Kidney (tissue), 14 donors: ENCODE results near the gene LRRC28. TPM values are rescaled to one million over a fixed set of nuclear protein-coding genes. Genes with fewer than 3 reads are reported as not detected.
A peak's percentile ranks its signal among the peaks of the same experiment; 100 is the strongest.

Source experiments
- DNase-seq, 5 donors: peaks; one replicate each; pipeline ENCODE4 v3.0.0-alpha.2; 2013 to 2020
- FAIRE-seq: peaks from 2 replicates; lab custom pipeline; 2012; peaks lifted over from hg19 to GRCh38; lab: Jason Lieb, UNC
- H3K27ac ChIP-seq, 2 donors: one replicate each; pipeline ENCODE4 v1.7.0; 2013; ENCODE audit warnings: low read depth in 2 of 2, low read length in 2 of 2, inconsistent platforms in 1 of 2
- H3K27me3 ChIP-seq: one replicate; pipeline ENCODE4 v1.7.1; 2013; ENCODE audit warnings: low read length, inconsistent platforms; ENCODE audit not compliant: control insufficient read depth, insufficient read depth
- H3K36me3 ChIP-seq, 3 donors: one replicate each; pipeline versions ENCODE4 v1.7.0 to v1.7.1; 2013; ENCODE audit warnings: low read length in 3 of 3, control low read depth in 1 of 3, inconsistent platforms in 1 of 3; ENCODE audit not compliant: insufficient read depth in 3 of 3, control insufficient read depth in 2 of 3
- H3K4me1 ChIP-seq, 3 donors: one replicate each; pipeline versions ENCODE4 v1.7.0 to v1.7.1; 2013; ENCODE audit warnings: low read length in 3 of 3, inconsistent platforms in 1 of 3, low read depth in 1 of 3; ENCODE audit not compliant: control insufficient read depth in 2 of 3, insufficient read depth in 2 of 3
- H3K4me3 ChIP-seq, 3 donors: one replicate each; pipeline versions ENCODE4 v1.7.0 to v1.8.1; 2013; ENCODE audit warnings: low read length in 3 of 3, control low read depth in 1 of 3, inconsistent platforms in 1 of 3
- H3K9ac ChIP-seq, 3 donors: one replicate each; pipeline versions ENCODE4 v1.7.0 to v1.7.1; 2013; ENCODE audit warnings: low read length in 3 of 3, control low read depth in 1 of 3, inconsistent platforms in 1 of 3
- H3K9me3 ChIP-seq, 3 donors: one replicate each; pipeline versions ENCODE4 v1.7.0 to v1.7.1; 2013; ENCODE audit warnings: low read length in 3 of 3, control low read depth in 1 of 3, inconsistent platforms in 1 of 3; ENCODE audit not compliant: control insufficient read depth in 2 of 3, insufficient read depth in 1 of 3
- CTCF ChIP-seq: IDR thresholded peaks from 3 replicates; pipeline ENCODE4 v1.5.1; 2012; ENCODE audit warnings: mild to moderate bottlenecking, moderate library complexity, borderline replicate concordance; ENCODE audit not compliant: insufficient read depth; ENCODE audit errors: extremely low read depth
- intact Hi-C: fragments of 100-400 bp; cut with DNase I; formaldehyde crosslinking; loops from one replicate; pipeline ENCODE4 v1.11.1; 2022
- polyA plus RNA-seq: library from polyadenylated mRNA; stranded (reverse); fragments of 350-450 nt; fragmentation: Illumina TruSeq; extraction: RNeasy Lipid Tissue Mini Kit (QIAGEN cat#74804); gene quantifications from one replicate; pipeline ENCODE4 v1.2.3, GENCODE V29; 2014; ENCODE audit warnings: low read depth, low replicate concordance; ENCODE audit not compliant: insufficient read depth
- total RNA-seq: library from RNA; stranded (reverse); fragmentation: NEBNext Ultra II Directional; extraction: Animal tissue kit (Norgen Biotek cat#: 25700); gene quantifications from one replicate; pipeline ENCODE4 v1.2.1, GENCODE V29; 2021
- donor health status: control.
- donor health status: control.
- donor health status: control.
- donor health status: control.
- donor health status: control.
- donor health status: DM: yes; HTN: yes; CAD: no.
- donor health status: Normal renal cell carcinoma (clear cell type).

Gene LRRC28
- total and polyA plus RNA-seq, 2 donors from 2014 or later = 25.5 to 34.7 TPM

GRCh38 chr15:99432271-99433025, 181.2 kb downstream of the LRRC28 start:
- Histone ChIP-seq H3K9me3 (no peaks in the 10 kb centered on the region), H3K27me3 (no peaks in the 10 kb centered on the region), H3K9ac (peak overlapping the region in 1 of 3 donors; percentile 12), H3K27ac (peak overlapping the region in 1 of 2 donors; percentile 13), H3K36me3 (no peaks in the 10 kb centered on the region), H3K4me3 (no peak overlapping the region), H3K4me1 (peaks cover 0 to 34% (median 8%) of the 10 kb centered on the region in 3 donors)
- TF ChIP-seq CTCF = no peak
- intact Hi-C loops = no loop called here
- peak in 1 of 5 donors; percentile 59 for DNase-seq
- no peak for FAIRE-seq

- DNase-seq (peak in 2 of 5 donors; percentile 52 to 93), FAIRE-seq (no peak)
- Histone ChIP-seq H3K27ac (peak overlapping the region; percentile 2 to 13), H3K4me1 (peaks cover 0 to 41% (median 16%) of the 10 kb centered on the region in 3 donors), H3K36me3 (no peaks in the 10 kb centered on the region), H3K9ac (peak overlapping the region in 2 of 3 donors; percentile 12 to 17), H3K27me3 (no peaks in the 10 kb centered on the region), H3K4me3 (no peak overlapping the region), H3K9me3 (no peaks in the 10 kb centered on the region)
- intact Hi-C loops = no loop called here
- TF ChIP-seq CTCF = no peak
Observed at GRCh38 chr15:99433026-99433756, 181.9 kb downstream of the LRRC28 start.

GRCh38 chr15:99433757-99434450, 182.6 kb downstream of the LRRC28 start:
- H3K9me3 ChIP-seq = no peaks in the 10 kb centered on the region
- no peak overlapping the region for H3K4me3 ChIP-seq
- H3K36me3 ChIP-seq = no peaks in the 10 kb centered on the region
- DNase-seq (peak in 2 of 5 donors; percentile 31 to 75), FAIRE-seq (no peak)
- peaks cover 0 to 42% (median 22%) of the 10 kb centered on the region in 3 donors for H3K4me1 ChIP-seq
- H3K9ac ChIP-seq = no peak overlapping the region
- intact Hi-C loops = no loop called here
- no peaks in the 10 kb centered on the region for H3K27me3 ChIP-seq
- peak overlapping the region in 1 of 2 donors; percentile 2 for H3K27ac ChIP-seq
- TF ChIP-seq CTCF = no peak
